Lower lobe of right lung (tissue), 2 donors: ENCODE data around the gene RDH16. TPM values are rescaled to one million over a fixed set of nuclear protein-coding genes. Genes with fewer than 3 reads are reported as not detected.
"Not testable (repeated sequence)": the region's sequence is repeated elsewhere in the genome, so short reads cannot be mapped to it uniquely, and the experiment has no call there.

Experiments used
- ATAC-seq, 2 donors: fragments of 200-7000 bp; cut with Tn5 transposase; one replicate each; pipeline ENCODE4 v1.9.1; 2020 to 2022; ENCODE audit warnings: mild to moderate bottlenecking in 2 of 2, moderate library complexity in 2 of 2
- DNase-seq: peaks from one replicate; pipeline ENCODE4 v3.0.0-alpha.2; 2020
- H3K27ac ChIP-seq: fragments of 200-600 bp; one replicate; pipeline ENCODE4 v1.8.0; 2022
- H3K27me3 ChIP-seq: fragments of 200-600 bp; one replicate; pipeline ENCODE4 v1.8.0; 2022; ENCODE audit warnings: low read depth
- H3K36me3 ChIP-seq: fragments of 200-600 bp; one replicate; pipeline ENCODE4 v1.8.0; 2022; ENCODE audit warnings: mild to moderate bottlenecking
- H3K4me1 ChIP-seq: fragments of 200-600 bp; one replicate; pipeline ENCODE4 v1.8.0; 2022
- H3K4me3 ChIP-seq: fragments of 200-600 bp; one replicate; pipeline ENCODE4 v1.8.0; 2022; ENCODE audit warnings: mild to moderate bottlenecking
- H3K9me3 ChIP-seq: fragments of 200-600 bp; one replicate; pipeline ENCODE4 v1.8.0; 2022
- CTCF ChIP-seq: fragments of 200-600 bp; IDR thresholded peaks from one replicate; pipeline ENCODE4 v1.8.0; 2022; ENCODE audit warnings: antibody characterized with exemption, mild to moderate bottlenecking
- intact Hi-C: fragments of 100-400 bp; cut with DNase I; formaldehyde crosslinking; loops from one replicate; pipeline ENCODE4 v1.11.0; 2022
- total RNA-seq: library from RNA; stranded (reverse); fragmentation: NEBNext Ultra II Directional; extraction: Animal tissue kit (Norgen Biotek cat#: 25700); gene quantifications from one replicate; pipeline ENCODE4 v1.2.1, GENCODE V29; 2021
- donor health status: DM: no; HTN: yes; CAD: no; lungs with severe emphysema.

Gene RDH16
- total RNA-seq, 1 donor from 2014 or later, result 0.53 TPM

- intact Hi-C loops, result no loop called here
- no peak for DNase-seq
- no peak overlapping the region for H3K27ac ChIP-seq
- H3K9me3 ChIP-seq, result no peaks in the 10 kb centered on the region
- no peaks in the 10 kb centered on the region for H3K36me3 ChIP-seq
- peak; percentile 32 to 41 for ATAC-seq
- no peaks in the 10 kb centered on the region for H3K27me3 ChIP-seq
- TF ChIP-seq CTCF, result no peak
- H3K4me3 ChIP-seq, result no peak overlapping the region
- H3K4me1 ChIP-seq, result peaks cover 4% of the 10 kb centered on the region
These were observed 15.9 kb downstream of the RDH16 start for GRCh38 chr12:56941299-56942017.

DNA sequence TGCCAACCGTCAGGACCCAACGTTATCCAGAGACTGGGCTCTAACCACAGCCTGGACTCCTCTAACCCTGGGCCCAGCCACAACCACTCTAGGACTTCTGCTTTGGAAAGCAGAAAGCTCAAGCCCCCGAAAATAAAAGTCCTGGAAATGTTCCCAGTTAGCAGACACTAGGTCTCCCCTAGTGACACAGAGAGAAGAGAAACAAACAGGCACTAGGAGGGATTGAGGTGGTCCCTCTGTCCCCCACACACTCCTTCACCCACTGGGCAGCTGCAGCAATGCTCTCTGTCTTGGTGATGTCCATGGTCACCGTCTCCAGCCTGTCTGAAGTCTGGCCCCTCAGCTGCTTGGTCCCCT, 16.5 kb downstream of the RDH16 start:
- H3K27me3 ChIP-seq, DNase-seq, H3K9me3 ChIP-seq, H3K4me3 ChIP-seq, H3K36me3 ChIP-seq, H3K27ac ChIP-seq, intact Hi-C loops, H3K4me1 ChIP-seq, ATAC-seq: not testable (repeated sequence)

- no peak for DNase-seq
- intact Hi-C loops, result no loop called here
These were observed 21.7 kb downstream of the RDH16 start for GRCh38 chr12:56935752-56936151.

DNA sequence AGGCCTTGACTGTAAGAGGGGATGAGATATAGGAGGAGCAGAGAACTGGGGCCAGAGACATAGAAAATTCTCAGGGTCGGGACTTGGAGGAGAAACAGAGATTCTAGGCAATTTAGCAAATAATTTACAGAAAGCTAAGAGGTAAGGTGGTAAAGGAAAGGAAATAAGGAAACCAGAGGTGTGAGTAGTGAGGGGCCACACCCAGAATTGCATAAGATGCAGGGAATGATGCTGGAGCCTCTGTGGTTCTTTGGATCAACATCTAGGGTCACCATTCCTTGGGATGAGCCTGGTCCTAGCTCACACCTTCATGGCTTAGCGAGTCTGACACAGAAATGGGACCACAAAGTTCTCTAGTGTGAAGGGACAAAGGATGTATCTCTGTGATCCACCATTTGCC, 22.3 kb downstream of the RDH16 start:
- intact Hi-C loops, result no loop called here
- H3K4me1 ChIP-seq, result peaks cover 19% of the 10 kb centered on the region
- no peaks in the 10 kb centered on the region for H3K9me3 ChIP-seq
- TF ChIP-seq CTCF, result no peak
- H3K27me3 ChIP-seq, result no peaks in the 10 kb centered on the region
- ATAC-seq (no peak), DNase-seq (no peak)
- no peaks in the 10 kb centered on the region for H3K36me3 ChIP-seq
- no peak overlapping the region for H3K4me3 ChIP-seq
- no peak overlapping the region for H3K27ac ChIP-seq

More at GRCh38 chr12:56935752-56936151, 21.7 kb downstream of the RDH16 start:
- no peaks in the 10 kb centered on the region for H3K36me3 ChIP-seq
- H3K27ac ChIP-seq, result no peak overlapping the region
- ATAC-seq, result no peak
- H3K4me1 ChIP-seq, result peaks cover 19% of the 10 kb centered on the region
- no peak overlapping the region for H3K4me3 ChIP-seq
- TF ChIP-seq CTCF, result no peak
- H3K9me3 ChIP-seq, result no peaks in the 10 kb centered on the region
- H3K27me3 ChIP-seq, result no peaks in the 10 kb centered on the region

DNA sequence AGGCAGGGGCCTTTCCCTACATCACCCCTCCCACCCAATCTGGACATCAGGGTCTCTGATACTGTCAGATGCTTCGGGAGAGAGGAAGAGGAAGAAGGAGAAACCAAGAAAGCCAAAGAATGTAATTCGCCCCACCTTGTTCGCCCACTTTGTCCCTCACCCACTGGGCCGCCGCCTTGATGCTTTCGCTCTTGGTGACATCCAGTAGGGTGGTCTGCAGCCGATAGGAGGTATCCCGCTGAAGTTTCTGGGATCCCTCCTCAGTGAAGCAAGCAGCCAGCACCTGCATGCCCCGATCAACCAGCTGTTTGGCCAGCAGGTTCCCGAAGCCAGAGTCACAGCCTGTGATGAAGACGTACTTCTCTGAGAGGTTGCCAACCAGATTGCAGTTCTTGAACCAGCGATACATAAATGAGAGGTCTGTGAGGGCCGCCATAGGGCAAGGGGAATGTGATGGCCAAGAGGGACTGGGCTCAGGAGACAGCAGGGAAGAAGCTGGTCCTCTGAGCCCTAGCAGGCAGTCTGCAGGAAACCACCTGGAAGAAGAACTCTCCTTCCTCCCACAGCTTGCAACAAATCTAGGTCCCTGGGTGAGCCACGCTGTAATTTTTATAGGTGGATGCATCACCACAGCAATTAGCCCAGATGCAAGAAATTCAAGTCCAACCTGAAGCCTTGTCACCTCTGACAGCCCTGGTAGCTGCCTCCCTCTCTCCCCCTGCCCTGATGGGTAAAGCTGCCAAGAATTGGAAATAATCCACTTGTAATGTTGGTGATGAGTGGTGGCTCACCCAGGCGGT, 23.4 kb downstream of the RDH16 start, which contains the start of gene SDR9C7:
SDR9C7 (minus strand) TSS at position 583 of the 800 bp plus-strand sequence; CDS start at position 436, 147 bp downstream.
- no peak for DNase-seq
- intact Hi-C loops, result no loop called here
- H3K4me1 ChIP-seq, result peaks cover 19% of the 10 kb centered on the region

More for the DNA sequence above, 23.4 kb downstream of the RDH16 start, which contains the start of gene SDR9C7:
- Histone ChIP-seq H3K4me3 (no peak within 1 kb of the TSS), H3K27ac (no peak within 1 kb of the TSS), H3K9me3 (no peaks in the 10 kb centered on the region), H3K36me3 (no peaks in the 10 kb centered on the region), H3K27me3 (no peaks in the 10 kb centered on the region)
- no peak for ATAC-seq
- TF ChIP-seq CTCF, result no peak
